Renal cortex interstitium (tissue), 11 donors: ENCODE measurements around the gene RAB27B. TPM values are rescaled to one million over a fixed set of nuclear protein-coding genes. Genes with fewer than 3 reads are reported as not detected.

Experiments used
- DNase-seq, 11 donors: peaks; one replicate each; pipeline ENCODE4 v3.0.0-alpha.2; 2013; ENCODE audit warnings: low read depth in 9 of 11, low spot score in 4 of 11; ENCODE audit errors: extremely low read depth in 1 of 11
- polyA plus RNA-seq, 3 donors: library from polyadenylated mRNA; unstranded; fragments of 120-200 nt; gene quantifications; one replicate each; pipeline ENCODE4 v1.2.1, GENCODE V29; 2013; ENCODE audit not compliant: insufficient read length in 3 of 3

The RAB27B gene
- polyA plus RNA-seq, 3 donors, result 3.6 to 3.7 (median 3.6) TPM

DNA sequence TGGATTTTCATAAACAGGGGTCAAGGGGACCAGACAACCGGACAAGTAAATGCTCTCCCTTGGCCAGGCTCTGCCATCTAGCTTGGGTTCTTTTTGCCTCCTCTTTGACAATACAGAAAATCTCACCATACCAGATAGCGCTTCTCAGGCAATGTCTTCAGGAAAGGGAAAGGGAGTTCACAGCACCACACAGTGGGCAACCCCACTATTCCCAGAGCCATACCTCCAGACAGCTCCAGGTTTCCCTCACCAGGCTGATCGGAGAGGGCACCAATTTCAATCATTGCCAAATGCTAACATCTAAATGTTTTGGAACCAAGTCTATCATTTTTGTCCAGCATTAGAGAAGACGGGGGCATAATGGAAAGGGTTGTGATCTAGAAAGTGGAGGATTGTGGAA is 102.9 kb downstream of the RAB27B start:
- no peak for DNase-seq

DNA sequence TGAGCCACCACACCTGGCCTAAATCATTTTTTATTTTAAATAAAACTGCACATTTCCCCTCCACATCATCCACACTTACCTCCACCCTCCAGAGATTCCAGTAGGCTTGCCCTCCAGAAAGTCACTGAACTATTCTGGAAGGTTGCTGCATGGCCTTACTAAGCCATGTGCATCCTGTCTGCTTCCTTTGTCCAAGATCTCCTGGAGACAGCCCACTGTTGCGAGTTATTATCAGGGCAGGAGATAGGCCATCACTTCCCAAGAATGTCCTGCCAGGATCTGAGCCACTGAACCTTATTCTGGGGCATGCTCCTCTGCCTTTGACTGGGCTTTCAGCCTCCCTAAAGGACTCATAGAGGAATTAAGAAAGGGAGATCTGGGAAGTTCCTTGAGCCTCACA is 104.2 kb downstream of the RAB27B start:
- DNase-seq, result no peak

DNA sequence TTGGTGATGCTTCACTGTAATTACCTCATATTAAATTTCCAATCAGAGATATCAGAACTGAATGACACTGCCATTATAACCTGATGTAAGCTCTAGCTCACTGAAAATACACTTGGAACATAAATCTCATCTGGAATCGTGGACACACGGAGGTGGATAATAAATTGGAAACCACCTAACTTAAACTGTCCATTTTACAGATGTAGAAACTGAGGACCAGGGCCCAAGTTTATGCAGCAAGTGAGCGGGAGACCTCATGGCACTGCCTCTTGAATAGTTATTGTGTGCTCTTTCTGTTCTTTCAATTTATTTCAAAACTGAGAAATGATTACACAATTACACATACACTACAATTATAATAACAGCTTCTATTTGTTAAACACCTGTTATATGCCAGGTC is 110.2 kb downstream of the RAB27B start:
- no peak for DNase-seq

- no peak for DNase-seq
These were observed 111.2 kb downstream of the RAB27B start for GRCh38 chr18:54939361-54939917.

GRCh38 chr18:54942144-54942543 is 113.9 kb downstream of the RAB27B start:
- DNase-seq, result no peak

- no peak for DNase-seq
These were observed 114.3 kb downstream of the RAB27B start for GRCh38 chr18:54942569-54942968.

Other genes with a start within 250 kb of the RAB27B start
- gene DYNAP, start 237.2 kb upstream of the RAB27B start, polyA plus RNA-seq, result not detected
- gene CCDC68, start 131.0 kb downstream of the RAB27B start, polyA plus RNA-seq, result 10 to 100 TPM in 2 of 3 donors, 1 to 10 TPM in 1; 7.5 to 12.8 (median 12.1) TPM